HG02588 (cell line): ENCODE results near the gene FOXL2NB.

ENCODE experiments used
- ATAC-seq: cut with Tn5 transposase; IDR thresholded peaks from one replicate; pipeline ENCODE4 v1.9.1; 2021; ENCODE audit warnings: mild to moderate bottlenecking, moderate library complexity; ENCODE audit not compliant: unreplicated experiment

The FOXL2NB gene

DNA sequence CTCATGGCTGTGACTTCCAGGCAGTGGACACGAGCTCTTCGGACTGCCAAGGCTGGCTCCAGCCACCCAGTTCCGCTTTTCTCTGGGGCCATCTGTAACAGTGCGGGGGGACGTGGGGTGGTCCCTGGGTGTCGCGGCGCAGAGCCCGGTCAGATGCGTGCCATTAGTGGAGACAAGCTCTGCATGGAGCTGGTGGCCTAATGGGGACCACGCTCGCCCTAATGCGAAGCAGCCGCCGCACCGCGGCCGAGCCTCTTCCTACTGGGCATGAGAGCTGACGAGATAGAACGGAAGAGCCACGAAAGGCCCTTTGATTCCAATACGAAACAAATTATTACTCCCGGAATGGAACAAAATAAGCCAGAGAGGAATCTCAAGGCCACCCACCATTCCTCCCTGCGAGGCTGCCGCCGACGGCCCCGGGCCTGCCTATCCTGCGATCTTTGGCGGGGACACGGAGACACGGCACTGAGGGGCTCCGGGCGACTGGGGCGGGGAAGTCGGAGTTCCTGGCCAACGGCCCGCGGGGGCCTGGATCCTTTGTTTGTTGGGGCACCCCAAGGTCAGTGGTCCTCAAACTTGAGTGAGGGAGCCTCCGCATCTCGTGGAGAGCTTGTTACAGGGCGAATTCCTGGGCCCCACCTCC lies 18.2 kb upstream of the FOXL2NB start:
- no peak for ATAC-seq

DNA sequence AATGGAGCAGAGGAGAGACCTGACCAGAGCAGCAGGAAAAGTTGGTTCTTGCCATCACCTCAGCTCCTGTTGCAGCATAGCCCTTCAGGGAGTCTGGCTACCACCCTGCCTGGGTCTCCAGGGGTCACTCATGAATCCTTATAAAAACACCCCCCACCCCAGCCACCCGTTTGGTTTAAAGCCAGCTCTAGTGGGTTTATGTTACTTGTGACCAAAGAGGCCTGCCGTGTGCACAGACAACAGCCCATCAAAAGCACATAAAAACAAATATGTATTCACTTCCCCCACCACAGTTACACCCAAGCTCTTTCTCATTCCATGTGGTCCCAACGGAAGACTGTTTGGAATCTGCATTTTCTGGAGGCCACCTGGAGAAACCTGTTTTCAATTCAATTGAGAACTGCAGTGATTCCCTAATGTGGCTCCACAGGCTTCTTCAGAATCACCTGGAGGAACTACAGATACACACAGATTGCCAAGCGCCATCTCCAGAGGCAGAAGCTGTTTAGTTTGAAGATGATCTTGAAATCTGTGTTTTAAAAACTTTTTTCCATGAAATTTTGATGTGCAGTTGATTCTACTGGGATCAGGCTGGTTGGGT lies 13.8 kb upstream of the FOXL2NB start:
- no peak for ATAC-seq

DNA sequence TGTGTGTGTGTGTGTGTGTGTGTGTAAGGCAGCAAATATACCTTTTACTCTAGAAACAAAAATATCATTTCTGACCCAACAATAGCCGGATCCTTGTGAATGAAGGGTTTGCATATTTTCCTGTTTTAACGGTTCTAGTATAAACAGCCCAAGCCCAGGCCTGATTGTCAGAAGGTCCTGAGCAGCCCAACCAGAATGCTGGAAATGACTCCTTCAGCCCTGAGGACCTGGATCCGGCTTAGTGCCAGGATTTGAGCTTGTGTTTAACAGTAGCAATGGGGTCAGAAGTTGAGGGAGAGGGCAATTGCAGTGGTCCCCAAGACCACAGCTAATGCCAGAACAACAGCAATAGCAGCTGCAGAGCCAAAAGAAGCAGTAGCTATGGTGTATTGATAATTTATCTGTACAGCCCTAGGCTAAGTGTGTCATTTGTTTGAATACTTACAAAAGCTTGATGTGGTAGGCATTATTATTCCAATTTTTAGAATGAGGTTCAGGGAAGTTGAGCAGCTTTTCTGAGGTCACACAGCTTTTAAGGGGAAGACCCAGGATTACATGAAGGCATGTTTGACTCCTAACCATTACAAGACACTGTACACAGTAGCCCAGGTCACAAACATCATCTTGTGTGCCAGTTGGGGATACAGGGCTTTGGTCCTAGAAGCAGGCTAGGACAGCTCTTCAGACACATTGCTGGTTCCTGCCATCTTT lies 12.9 kb upstream of the FOXL2NB start:
- ATAC-seq = no peak

DNA sequence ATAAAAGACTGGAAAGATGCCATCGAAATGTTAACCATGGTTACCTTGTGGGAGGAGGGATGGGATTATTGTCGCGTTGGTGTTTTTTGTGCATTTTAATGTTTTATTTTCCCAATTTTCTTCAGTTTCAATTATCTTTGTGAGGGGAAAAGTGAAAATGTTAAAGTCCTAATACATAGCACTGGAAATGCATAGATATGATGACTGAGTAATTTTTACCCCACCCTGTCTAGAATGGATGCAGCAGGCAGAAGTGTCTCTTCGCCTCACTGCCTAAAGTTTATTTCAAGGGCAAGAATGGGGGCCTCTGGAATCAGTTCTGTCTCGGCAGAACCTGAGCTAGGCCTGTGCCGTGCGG lies 11.5 kb upstream of the FOXL2NB start:
- no peak for ATAC-seq

DNA sequence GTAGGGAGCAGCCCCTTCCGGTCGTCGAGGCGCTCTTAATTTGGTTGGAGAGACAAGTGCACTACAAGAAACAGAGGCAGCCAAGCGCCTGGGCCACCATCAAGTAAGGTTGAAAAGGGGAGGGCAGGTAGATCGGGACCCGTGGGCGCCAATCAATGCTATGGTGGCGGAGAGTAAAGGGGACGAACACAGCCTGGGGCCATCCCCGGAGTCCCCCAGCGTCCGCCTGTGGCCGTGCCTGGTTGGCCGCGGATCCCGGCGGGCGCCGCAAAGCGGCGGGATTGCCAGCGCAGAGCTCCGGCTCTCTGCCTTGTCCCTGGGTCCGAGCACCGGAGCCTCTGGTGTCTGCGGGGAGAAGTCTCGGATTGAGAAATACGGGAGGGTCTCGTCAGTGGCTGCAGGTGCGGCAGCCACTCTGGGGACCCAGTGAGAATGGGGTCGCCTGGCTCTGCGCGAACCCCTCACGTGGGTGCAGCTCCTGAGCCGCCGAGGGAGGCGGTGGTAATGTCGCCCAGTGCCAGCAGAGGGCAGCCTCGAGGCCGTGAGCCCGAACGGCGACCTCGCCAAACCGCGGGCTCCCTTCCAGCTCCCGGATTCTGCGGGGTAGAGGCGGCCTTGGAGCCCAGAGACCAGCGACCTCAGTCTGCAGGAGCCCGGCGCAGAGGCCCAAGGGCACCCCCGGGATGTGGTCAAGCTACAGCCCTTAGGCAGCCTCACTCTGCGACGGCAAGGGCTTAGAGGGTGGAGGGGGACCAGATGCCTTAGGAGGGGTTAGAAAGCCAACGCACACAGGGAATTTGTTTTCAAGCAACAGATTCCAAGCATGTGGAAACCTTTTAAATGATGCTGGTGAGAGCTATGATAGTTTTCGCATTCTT lies 10.9 kb upstream of the FOXL2NB start:
- peak; percentile 70 for ATAC-seq

DNA sequence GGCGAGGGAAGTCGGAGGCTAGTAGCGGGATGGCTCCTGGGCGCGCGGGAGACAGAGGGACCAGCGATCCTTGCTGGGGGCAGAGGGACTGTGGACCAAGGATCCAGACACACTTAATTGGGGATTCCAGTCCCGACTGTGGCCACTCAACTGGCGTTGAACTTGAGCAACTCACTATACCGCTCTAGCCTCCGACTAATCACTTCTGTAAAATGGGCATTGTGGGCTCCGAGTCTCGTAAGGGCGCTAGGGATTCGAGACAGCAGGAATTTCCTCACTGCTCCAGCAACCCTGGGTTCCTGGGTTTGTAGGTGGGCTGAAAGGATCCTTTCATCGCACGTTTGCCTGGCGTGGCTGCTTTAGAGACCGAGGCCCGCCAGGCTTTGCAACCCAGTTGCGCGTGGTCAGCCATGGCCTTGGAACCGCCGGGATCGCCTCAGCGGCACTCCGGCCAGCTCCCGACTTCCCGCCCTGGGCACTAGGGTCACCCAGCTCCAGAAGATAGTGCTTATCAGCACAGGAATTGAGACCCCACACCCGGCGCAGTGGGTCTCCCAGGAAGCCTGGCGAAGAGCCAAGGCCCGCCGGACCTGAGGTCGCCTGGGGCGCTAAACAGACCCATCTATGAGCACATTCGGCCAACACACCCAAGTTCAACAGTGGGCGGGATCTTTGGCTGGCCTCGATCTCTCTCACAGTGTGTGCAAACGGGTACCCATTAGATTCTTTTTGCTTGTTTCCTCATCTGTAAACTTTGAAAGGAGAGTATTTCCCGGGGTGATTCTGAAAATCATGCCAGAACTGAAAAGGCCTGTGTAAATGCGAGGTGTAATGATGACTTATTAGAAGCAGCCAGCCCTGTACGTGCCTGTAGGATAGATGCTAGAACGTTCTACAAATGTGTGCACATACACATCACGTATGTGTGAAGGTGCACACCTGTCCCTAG lies 10.0 kb upstream of the FOXL2NB start:
- ATAC-seq = no peak

DNA sequence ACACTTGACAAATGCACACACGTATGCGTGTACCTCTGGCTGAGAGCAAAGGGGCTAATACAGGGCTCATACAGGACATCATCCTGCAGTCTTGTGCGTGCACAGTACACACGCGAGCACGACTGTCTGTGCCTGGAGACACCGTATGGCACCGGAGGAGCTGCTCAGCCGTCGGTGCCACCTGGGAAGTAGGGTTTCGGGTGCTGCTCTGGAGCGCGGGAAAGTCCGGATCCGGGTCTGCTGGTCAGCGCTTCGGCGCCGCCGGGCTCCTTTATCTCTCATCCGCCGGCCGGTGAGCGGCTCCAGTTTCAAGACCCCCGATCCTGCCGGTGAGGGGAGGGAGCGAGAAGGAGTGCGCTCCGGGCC lies 9.3 kb upstream of the FOXL2NB start:
- ATAC-seq = no peak

DNA sequence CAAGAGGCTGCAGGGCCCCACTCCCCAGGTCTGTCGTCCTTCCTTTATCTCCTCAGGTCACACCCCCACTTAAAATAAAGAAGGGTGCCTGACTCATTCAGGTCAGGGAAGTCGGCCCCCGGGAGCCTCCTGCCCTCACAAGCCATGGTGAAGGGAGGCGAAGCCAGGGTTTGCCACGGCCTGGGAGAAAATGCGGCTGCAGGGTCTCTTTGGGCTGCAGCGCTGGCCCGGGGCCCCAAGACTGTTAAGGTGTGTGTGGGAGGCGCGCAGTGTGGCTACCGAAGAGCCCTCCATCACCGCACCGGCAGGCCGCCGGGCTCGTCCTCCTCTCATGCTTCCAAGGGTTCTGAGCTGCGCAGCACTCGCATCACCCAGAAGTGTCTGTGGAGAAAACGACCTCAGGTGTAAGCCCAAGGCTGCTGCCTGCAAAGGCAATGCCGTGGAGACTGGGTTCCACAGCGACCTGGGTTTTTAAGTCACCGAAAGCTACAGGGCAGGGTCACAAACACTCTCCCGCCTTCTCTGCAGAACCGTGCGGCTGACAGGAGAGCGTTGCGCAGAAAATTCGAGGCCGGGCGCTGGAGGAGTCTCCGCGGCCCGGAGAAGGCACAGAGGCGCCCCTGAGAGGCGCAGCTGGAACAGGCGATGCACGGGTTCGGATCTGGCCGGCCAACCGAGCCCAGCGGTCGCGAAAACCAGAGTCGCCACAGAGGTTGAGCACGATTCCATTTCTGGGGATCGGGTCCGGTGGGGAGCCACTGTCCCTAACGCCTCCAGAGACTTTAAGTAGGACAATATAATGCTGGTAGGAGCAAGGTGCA lies 8.8 kb upstream of the FOXL2NB start:
- no peak for ATAC-seq

DNA sequence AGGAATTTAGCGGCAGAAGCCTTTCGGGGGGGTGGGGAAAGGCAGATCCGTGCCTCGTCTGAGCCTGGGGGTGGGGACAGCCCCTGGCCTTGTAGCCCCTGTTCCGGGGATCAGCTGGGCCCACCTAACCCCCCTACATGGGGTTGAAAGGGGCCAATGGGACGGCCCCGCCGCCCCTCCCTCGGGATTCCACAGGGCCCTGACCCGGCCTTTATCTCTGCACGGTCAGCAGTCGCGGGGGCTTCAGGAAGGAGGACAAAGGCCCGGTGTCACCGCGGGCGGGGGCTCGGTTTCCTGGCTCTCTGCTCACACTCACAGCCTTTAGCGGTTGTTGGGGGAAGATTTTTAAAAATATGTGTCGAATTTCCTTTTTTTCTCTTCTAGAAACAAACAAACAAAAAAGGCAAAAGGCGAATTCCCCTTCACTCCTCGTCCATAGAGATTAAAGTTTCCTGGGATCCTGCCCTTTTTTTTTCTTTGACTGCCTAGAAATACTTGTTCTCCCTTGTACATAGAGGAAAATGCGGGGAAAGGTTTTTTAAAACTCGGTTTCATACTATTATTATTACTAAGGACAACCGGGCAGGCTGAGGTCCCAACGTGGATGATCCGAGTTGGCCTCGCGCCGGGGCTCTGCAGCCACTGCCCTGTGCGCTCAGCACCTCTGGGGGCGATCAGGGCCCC lies 8.0 kb upstream of the FOXL2NB start:
- ATAC-seq = no peak

DNA sequence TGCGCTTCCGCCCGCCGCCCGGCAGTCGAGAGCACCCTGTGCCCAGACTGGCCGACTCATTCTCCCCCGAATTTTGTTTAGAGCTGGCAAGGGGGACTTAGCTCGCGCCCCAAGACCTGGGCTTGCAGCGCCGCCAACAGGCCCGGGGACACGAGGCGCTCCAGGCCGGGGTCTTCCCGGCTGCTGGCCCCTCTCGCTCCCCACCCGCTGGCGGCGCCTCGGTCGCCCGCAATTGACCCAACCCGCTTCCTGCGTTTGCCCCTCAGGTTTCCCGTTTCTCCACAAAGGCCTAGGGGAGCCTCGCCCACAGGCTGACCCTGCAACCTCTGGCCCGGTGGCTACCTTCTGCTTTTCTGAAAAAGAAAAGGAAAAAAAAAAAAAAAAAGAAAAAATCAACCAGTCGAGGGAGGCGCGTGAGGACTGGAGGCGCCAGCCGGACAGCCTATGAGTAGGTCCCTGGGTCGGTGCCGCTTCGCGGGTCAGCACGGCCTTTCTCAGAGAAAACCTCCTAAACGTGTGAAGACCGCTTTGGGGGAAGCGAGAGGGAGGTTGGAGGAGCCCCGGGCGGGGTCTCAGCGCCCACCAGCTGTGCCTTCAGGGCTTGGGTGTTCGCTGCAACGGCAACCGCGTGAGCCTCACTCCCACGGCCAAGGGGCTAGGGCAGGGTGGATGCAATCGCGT lies 7.3 kb upstream of the FOXL2NB start:
- ATAC-seq = no peak

DNA sequence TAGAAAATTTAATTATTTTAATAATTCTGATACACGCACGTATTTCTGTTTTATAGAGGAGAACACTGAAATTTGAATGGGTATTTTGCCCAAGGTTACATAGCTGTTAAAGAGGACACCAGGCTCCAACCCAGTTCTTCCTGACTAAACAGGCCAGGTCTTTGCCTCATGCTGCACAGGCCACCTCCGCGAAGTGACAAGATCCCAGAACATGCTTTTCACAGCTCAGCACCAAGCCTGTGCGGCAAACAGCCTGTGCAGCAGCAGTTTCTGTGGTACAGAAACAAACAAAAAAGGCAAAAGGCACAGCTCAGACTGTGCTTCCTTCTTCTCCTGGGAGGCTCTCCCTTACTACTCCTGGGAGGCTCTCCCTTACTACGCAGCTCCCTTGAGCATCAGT lies 6.6 kb upstream of the FOXL2NB start:
- no peak for ATAC-seq

DNA sequence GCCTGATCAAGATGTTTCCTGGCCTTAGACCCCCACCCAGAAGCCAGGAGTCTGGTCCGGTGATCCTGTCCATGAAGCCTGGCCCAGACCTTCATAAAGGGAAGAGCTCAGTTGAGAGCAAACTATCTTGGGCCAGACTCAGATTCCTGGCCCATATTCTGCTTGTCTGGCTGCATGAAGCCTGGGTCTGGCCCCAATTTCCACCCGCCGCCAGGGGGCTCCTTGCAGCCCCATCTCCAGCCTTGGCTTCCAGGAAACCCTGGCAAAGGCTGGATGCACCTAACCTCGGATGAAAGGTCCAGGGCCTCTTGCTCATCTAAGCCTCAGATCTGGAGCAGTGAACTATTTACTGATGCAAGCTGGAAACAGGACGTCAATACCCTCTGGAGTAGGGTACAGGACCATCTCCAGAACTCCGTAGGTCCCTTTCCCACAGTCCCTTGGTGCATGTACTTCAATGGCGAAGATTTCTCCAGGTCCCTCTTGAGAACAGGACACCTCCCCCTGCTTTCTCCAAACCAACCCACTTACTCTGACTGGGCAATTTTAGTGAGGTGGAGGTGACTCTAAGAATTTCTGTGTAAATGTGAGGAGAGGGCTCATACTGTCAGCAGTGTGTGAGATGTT lies 5.6 kb upstream of the FOXL2NB start:
- ATAC-seq = no peak

DNA sequence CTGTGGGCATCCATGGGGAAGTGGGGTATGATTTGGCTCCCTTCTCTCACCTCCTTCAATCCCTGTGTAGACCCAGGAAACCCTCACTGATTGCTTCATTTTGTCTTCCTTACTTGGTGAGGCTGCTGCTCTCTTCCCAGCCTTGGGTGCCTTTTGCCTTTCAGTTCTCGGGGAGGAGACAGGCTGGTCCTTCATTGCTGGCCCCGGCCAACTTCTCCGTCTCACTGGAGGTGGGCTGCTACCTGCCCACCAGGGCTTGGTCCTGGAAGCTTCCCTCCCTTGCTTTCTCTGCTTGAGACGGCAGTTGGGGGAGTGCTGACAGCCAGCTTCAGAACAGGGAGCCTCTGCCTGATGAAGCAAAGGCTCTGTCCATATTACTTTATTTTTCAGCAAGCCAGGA lies 4.7 kb upstream of the FOXL2NB start:
- ATAC-seq = no peak

DNA sequence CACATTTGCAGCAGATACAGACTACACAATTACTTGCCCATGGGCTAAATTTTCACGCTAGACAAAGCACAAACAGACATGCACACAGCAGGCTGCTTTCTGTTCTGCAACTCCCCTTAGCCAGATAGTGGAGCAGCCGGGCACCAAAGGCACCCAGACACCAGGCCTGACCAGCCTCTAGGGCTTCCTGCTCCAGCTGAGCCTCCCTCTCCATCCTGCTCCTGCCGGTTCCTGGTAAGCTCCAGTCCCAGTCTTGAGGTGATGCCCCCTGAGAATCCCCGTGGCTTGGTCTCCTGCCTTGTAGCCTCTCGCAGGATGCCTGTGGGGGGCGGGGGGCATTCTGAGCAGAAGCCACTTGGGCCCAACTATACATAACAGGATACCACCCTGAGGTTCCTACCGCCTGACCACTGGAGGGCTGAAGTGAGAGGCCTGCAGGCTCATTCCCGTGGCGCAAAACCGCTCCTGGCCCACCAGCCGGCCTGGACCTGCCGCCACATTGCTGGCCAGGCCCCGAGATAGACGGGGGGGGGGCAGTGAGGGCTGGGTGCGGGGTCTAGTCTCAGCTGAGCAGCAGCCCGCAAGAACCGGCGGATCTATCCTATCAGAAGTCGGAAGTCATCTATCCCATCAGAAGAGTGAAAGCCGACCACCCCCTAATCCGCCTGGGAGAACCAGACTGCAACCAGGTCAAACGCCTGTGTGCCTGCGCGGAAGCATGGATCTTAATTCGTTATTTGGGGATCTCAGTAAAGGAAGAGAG lies 4.0 kb upstream of the FOXL2NB start:
- no peak for ATAC-seq

DNA sequence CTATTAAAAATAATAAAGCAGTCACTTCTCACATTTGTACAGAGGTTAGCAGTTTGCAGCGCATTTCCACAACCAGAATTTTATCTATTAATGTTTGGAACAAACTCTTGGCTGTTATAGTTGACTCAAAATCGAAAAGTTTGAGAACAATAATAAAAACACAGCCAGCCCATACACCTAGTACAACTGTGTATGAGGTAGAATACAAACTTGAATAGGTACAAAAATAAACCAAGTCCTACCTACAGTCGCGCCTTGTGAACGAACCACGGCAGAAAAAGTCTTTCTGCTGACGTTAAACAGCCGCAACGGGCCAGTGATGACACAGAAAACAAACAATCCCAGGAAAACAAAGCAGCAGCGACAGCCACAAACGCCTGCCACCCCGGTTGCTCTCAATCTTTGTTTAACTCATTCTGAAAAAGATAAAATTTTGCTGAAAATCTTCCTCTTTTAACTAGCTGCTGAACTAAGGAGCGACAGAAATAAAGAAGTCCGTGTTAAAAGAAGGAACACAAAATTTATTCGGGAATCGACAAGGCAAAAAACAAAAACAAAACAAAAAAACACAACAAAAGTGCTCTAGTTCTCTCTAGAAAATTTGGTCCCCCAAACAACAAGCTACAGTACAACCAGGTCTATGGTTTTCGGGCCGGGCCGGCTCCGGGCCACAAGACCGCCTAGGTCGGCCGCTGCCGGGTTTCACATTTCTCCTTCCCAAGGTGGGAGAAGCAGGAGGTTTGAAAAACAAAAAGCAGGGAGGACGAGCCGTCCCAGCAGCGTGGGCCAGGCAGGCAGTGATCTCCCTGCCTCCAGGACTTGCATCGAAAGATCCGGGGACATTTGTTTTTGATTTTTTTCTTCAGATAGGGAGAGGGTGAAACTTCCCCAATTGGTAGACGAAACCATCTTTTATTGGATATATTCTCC lies 3.0 kb upstream of the FOXL2NB start:
- no peak for ATAC-seq

DNA sequence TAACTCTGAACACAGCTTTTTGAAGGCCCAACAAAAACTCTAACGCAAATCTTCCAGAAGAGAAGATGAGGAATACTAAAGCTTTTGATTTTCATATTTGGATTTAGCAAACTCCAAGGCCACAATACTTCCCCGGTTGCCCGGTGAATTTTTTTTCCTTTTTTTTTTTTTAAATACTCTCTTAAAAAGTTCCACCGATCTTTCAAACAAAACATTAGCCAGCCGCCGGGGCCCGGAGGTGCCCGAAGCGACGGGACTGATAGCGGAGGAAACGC lies 2.4 kb upstream of the FOXL2NB start:
- ATAC-seq = no peak
